GM21737 (cell line): Measurements from ENCODE around the gene DENND4B.
A peak's percentile ranks its signal among the peaks of the same experiment; 100 is the strongest.

Experiments used
- ATAC-seq: cut with Tn5 transposase; IDR thresholded peaks from one replicate; pipeline ENCODE4 v1.9.1; 2021; ENCODE audit warnings: mild to moderate bottlenecking, moderate library complexity; ENCODE audit not compliant: unreplicated experiment

DENND4B gene

GRCh38 chr1:153973071-153973470, 26.6 kb upstream of the DENND4B start:
- ATAC-seq = no peak

DNA sequence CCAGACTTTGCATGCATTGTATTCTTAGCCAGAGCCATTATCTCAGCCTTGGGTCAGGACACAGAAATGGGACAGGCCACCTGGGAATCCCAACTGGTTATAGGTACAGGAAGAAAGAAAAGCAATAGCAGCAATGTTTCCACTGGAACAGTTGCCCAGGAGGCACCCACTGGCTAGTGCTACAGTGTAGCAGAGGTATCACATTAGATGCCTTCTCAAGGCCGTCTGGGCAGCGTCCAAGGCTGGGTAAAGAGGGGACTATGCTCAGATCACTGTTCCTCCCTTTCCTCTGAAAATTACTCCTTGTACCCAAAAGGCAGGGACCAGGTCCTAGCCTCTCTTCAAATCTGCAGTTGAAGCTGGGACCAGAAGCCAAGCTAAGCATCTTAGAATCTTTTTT, 23.8 kb upstream of the DENND4B start:
- ATAC-seq = no peak

GRCh38 chr1:153968972-153969371, 22.5 kb upstream of the DENND4B start:
- no peak for ATAC-seq

DNA sequence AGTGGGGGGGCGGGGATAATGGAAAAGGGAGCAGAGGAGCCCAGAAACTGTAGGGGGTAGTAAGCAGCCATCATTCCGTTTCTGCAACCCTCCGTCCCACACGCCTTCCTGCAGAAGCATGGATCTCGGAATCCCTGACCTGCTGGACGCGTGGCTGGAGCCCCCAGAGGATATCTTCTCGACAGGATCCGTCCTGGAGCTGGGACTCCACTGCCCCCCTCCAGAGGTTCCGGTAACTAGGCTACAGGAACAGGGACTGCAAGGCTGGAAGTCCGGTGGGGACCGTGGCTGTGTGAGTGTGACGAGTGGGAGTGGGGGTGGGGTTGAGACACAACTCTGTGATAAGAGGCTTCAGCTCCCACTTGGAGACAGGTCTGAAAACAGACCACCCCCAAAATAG, 21.9 kb upstream of the DENND4B start:
- ATAC-seq = no peak

GRCh38 chr1:153968000-153968363, 21.5 kb upstream of the DENND4B start:
- no peak for ATAC-seq

- peak; percentile 77 for ATAC-seq
These were observed 20.8 kb upstream of the DENND4B start, which contains the start of gene CREB3L4 for GRCh38 chr1:153967107-153967999. CREB3L4 (plus strand) TSS chr1:153967902; CDS start chr1:153968526, 624 bp downstream.

GRCh38 chr1:153963850-153964331, 17.4 kb upstream of the DENND4B start:
- no peak for ATAC-seq

DNA sequence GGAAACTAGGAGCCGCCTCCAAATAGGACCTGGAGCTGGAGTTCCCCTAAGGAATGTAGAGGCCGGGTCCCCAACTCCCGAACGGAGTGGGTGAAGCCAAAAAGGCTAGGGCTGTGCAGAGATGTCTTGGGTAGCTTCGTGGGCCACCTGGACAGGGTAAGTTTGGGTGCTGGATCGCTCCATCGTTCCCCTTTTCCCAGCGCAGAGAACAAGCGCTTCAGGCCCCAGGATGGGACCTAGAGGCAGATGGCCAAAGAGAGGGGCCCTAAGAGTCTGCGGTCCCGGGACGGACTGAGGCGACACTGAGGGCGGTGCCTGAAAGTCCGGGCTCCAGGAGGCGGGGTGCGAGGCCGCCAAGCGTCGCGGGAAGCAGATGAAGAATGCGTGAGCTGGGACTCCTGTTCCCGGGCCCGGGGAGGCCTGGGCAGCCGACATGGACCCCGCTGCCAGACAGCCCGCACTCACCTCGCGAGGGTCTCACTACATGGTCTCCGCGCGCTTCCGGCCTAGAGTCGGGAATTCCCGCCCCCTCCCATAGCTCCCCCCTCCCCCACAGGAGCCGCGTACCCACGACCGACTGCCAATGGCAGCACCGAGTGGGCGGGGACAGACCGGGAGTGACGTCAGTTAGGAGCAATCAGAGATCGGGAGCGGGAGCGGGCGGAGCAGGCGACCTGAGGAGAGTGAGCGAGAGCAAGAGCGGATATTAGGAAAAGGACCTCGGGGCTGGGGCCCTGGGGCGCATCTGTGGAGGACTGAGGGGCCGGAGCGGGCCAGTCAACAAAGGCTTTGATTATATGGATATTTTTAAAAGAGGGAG, 16.7 kb upstream of the DENND4B start, which contains the start of gene SLC39A1:
Gene SLC39A1, minus strand, starts transcription at position 508 of the 820 bp plus-strand sequence. CDS start 822 bp downstream, outside the sequence.
- ATAC-seq = peak; percentile 42

DNA sequence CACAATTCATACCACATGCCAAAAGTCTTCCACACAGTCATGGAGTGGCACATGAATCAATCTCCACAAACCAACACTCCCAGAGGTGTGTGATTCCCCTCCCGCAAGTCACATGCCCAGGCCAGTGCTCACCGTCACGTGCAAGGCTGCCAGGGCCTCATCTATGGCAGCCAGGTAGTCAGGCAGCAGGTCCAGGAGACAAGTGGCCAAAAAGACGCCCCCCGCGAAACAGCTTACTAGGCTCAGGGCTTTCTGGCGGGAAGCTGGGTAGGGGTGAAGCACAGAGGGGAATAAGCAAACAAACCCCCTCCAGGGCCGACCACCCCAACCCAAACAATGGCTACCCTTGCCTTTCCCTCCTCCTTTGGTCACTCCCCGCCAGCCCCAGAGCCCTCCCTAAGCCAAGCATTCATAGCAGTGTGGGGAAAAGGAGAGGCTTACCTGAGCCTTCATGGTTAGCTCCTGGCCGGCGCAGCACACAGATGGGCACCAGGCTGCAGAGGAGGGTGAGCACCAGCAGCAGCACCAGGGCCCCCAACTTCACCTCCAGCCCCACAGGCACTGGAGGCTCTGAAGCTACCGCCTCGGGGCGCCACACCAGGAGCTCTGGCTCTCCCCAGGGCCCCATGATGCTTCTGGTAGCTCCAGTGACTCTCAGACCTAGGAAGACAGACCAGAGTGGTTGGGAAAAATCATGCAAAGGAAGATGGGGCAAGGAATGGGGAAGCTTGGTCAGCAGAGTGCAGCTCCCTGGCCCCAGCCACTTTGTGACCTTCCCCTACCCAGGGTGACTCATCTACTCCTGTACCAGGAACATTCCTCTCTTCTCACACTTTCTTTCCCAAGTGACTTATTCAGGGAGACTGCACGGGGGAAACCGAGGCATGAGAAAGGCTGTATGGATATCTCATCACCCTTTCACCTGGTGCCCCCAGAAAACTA, 15.8 kb upstream of the DENND4B start:
- ATAC-seq = no peak

DNA sequence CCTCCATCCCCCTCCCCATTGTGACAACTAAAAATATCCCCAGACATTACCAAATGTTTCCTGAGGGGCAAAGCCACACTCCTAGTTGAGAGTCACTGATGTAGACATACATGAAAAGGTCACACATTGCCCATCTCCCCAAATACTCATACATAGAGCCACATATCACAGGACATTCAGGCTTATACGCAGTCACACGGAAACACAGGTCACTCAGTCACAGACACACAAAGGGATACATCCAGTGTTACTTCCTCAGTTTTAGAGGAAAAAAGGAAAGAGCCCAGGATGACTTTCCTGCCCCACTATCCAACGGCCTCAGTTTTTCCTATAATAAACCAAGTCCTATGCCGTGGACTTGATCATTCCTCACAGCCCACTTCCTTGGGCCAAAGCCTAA, 14.9 kb upstream of the DENND4B start:
- ATAC-seq = no peak

GRCh38 chr1:153960206-153960605, 13.7 kb upstream of the DENND4B start:
- no peak for ATAC-seq

- no peak for ATAC-seq
These were observed 12.9 kb upstream of the DENND4B start for GRCh38 chr1:153959454-153959853.

GRCh38 chr1:153958961-153959260, 12.4 kb upstream of the DENND4B start:
- no peak for ATAC-seq

- peak; percentile 73 for ATAC-seq
These were observed 11.8 kb upstream of the DENND4B start, which contains the start of gene CRTC2 for GRCh38 chr1:153958111-153958960. CRTC2 (minus strand) TSS chr1:153958612; CDS start chr1:153958497, 115 bp downstream.

GRCh38 chr1:153957744-153958110, 11.2 kb upstream of the DENND4B start:
- peak; percentile 17 for ATAC-seq

GRCh38 chr1:153956997-153957715, 10.6 kb upstream of the DENND4B start:
- no peak for ATAC-seq

- ATAC-seq = no peak
These were observed 8.3 kb upstream of the DENND4B start for GRCh38 chr1:153954826-153955225.

- ATAC-seq = no peak
These were observed 7.4 kb upstream of the DENND4B start for GRCh38 chr1:153953859-153954365.

GRCh38 chr1:153951801-153952200, 5.3 kb upstream of the DENND4B start:
- no peak for ATAC-seq
